Measurements from ENCODE around the gene DNAJA2.

GRCh38 chr16:47018223-47018891 is 44.9 kb upstream of the DNAJA2 start:
- no peak for TF ChIP-seq IRF1 (CRISPR knock-in tag; IDR thresholded peaks at IDR 0.05)
- TF ChIP-seq MLX (CRISPR knock-in tag; IDR thresholded peaks at IDR 0.05), result no peak
- no peak for TF ChIP-seq ATF1 (CRISPR knock-in tag; IDR thresholded peaks at IDR 0.05)
- TF ChIP-seq MAX (CRISPR knock-in tag; IDR thresholded peaks at IDR 0.05), result no peak
- TF ChIP-seq ZBTB43 (CRISPR knock-in tag; IDR thresholded peaks at IDR 0.05), result no peak
- no peak; the same call in 1 of the 2 replicates for TF ChIP-seq CTCF (IDR thresholded peaks at IDR 0.05)

Data from WTC11 (cell line).